Measurements from ENCODE around the gene BARX1. TPM values are rescaled to one million over a fixed set of nuclear protein-coding genes. Genes with fewer than 3 reads are reported as not detected.

Gene BARX1
- total and polyA plus RNA-seq, 9 of the 15 experiments (the other 6 are each of a cell fraction or from before 2014, with no cell fraction given): 0.11 to 0.14 TPM; not detected in 7

DNA sequence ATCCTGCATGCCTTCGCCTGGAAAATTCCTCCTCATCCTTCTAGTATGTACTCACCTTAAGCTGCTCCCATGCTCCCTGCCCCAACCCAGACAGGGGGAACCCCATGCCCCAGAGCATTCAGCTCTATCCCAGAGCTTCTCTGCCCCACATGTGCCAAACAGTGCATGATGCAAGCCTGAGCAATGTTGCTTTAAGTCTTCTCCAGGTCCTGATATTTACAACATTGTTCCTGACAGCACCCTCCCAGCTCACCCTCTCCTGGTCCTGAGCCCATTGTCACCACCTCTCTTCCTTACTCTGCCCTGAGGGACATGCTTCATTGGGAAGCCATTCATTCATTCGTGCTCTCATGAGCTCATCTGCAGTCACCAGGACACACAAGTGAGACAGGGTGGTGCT lies 23.4 kb upstream of the BARX1 start:
- Histone ChIP-seq H3K36me3 (ENCODE audit: control insufficient read depth, insufficient read depth, low read length) (no peaks in the 10 kb centered on the region), H3K4me3 (no peak overlapping the region), H2AFZ (ENCODE audit: low read depth, low read length) (no peak overlapping the region), H3K4me2 (ENCODE audit: insufficient read depth, low read length) (no peak overlapping the region), H3K4me1 (replicated peaks in 1 of 2; ENCODE audit: control insufficient read depth in 2 of 2, insufficient read depth in 2 of 2, low read length in 2 of 2) (no peaks in the 10 kb centered on the region), H3K9ac (ENCODE audit: insufficient read depth in 1 of 2, low read depth in 2 of 2, low read length in 2 of 2) (no peak overlapping the region), H3K79me2 (ENCODE audit: control insufficient read depth, insufficient read depth, low read length) (no peaks in the 10 kb centered on the region), H3K27me3 (ENCODE audit: control insufficient read depth in 2 of 2, insufficient read depth in 2 of 2, low read length in 2 of 2) (peaks cover 0 to 14% of the 10 kb centered on the region in 2 experiments; a peak in 2 of 5 replicates), H3K27ac (ENCODE audit: extremely low read depth, low read depth, low read length) (no peak overlapping the region; the same call in 2 of the 3 replicates), H3K9me1 (ENCODE audit: control insufficient read depth, insufficient read depth, low read length) (no peaks in the 10 kb centered on the region), H4K20me1 (replicated peaks; ENCODE audit: control insufficient read depth, insufficient read depth, low read length) (no peaks in the 10 kb centered on the region), H3K9me3 (replicated peaks; ENCODE audit: control insufficient read depth, insufficient read depth, low read depth, low read length) (no peaks in the 10 kb centered on the region)
- ChIA-PET POLR2A (no interaction called here), CTCF (ENCODE audit: low intra/inter-chr PET ratio) (no interaction called here)
- BruUV-seq (replicated peaks): no TSS peak
- FAIRE-seq: no peak
- ATAC-seq: peak; percentile 76
- peak in 1 of 4 experiments; percentile 3 for DNase-seq (ENCODE audit: extremely low read depth in 1 of 4, low spot score in 3 of 4)
- 0% methylated on average over 1 of the region's 2 CpGs for WGBS (ENCODE audit: insufficient coverage, low coverage, missing lambda C conversion rate)
- intact Hi-C loops (cut with micrococcal nuclease): no loop called here
- in situ Hi-C loops (cut with MboI): no loop called here
- TF ChIP-seq, protein P1, sequence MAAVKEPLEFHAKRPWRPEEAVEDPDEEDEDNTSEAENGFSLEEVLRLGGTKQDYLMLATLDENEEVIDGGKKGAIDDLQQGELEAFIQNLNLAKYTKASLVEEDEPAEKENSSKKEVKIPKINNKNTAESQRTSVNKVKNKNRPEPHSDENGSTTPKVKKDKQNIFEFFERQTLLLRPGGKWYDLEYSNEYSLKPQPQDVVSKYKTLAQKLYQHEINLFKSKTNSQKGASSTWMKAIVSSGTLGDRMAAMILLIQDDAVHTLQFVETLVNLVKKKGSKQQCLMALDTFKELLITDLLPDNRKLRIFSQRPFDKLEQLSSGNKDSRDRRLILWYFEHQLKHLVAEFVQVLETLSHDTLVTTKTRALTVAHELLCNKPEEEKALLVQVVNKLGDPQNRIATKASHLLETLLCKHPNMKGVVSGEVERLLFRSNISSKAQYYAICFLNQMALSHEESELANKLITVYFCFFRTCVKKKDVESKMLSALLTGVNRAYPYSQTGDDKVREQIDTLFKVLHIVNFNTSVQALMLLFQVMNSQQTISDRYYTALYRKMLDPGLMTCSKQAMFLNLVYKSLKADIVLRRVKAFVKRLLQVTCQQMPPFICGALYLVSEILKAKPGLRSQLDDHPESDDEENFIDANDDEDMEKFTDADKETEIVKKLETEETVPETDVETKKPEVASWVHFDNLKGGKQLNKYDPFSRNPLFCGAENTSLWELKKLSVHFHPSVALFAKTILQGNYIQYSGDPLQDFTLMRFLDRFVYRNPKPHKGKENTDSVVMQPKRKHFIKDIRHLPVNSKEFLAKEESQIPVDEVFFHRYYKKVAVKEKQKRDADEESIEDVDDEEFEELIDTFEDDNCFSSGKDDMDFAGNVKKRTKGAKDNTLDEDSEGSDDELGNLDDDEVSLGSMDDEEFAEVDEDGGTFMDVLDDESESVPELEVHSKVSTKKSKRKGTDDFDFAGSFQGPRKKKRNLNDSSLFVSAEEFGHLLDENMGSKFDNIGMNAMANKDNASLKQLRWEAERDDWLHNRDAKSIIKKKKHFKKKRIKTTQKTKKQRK (IDR thresholded peaks at IDR 0.05; ENCODE audit: borderline replicate concordance, low read depth, low read length): no peak
- TF ChIP-seq, protein P2, sequence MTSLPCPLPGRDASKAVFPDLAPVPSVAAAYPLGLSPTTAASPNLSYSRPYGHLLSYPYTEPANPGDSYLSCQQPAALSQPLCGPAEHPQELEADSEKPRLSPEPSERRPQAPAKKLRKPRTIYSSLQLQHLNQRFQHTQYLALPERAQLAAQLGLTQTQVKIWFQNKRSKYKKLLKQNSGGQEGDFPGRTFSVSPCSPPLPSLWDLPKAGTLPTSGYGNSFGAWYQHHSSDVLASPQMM (CRISPR knock-in tag; IDR thresholded peaks at IDR 0.05): no peak
- TF ChIP-seq ZNF239 (CRISPR knock-in tag; IDR thresholded peaks at IDR 0.05) (no peak), L3MBTL2 (IDR thresholded peaks at IDR 0.05) (peak; percentile 71), ZNF699 (CRISPR knock-in tag; IDR thresholded peaks at IDR 0.05; ENCODE audit: insufficient replicate concordance) (no peak), TAL1 (IDR thresholded peaks at IDR 0.05) (no peak), NR4A1 (CRISPR knock-in tag; IDR thresholded peaks at IDR 0.05) (no peak), NR4A1 (tag; IDR thresholded peaks at IDR 0.05) (no peak), FOXP1 (CRISPR knock-in tag; IDR thresholded peaks at IDR 0.05) (no peak), POLR2AphosphoS5 (IDR thresholded peaks at IDR 0.05; ENCODE audit: control insufficient read depth, insufficient read depth, low read depth, low read length) (no peak), ZNF311 (CRISPR knock-in tag; IDR thresholded peaks at IDR 0.05) (no peak), SMAD3 (CRISPR knock-in tag; conservative IDR thresholded peaks at IDR 0.05) (no peak), CEBPG (CRISPR knock-in tag; IDR thresholded peaks at IDR 0.05) (peak; percentile 86), CEBPG (tag; conservative IDR thresholded peaks at IDR 0.05 in 1 of 2, IDR thresholded peaks at IDR 0.05 in 1 of 2) (peak; percentile 19 to 92; a peak in 2 of 4 replicates), ZNF175 (CRISPR knock-in tag; IDR thresholded peaks at IDR 0.05; ENCODE audit: low read depth) (peak; percentile 77; the same call in 1 of the 2 replicates), PHB2 (IDR thresholded peaks at IDR 0.05; ENCODE audit: low read depth) (no peak), SMAD4 (CRISPR knock-in tag; conservative IDR thresholded peaks at IDR 0.05) (peak; percentile 69), TRIM24 (IDR thresholded peaks at IDR 0.05) (peak; percentile 79 to 89; a peak in 3 of 4 replicates), RCOR1 (IDR thresholded peaks at IDR 0.05; ENCODE audit: borderline replicate concordance in 1 of 2, low read depth in 2 of 2, low read length in 2 of 2) (no peak), ADNP (tag; IDR thresholded peaks at IDR 0.05) (no peak)
